Esophagus squamous epithelium (tissue), 5 donors: ENCODE data around the gene NDEL1. TPM values are rescaled to one million over a fixed set of nuclear protein-coding genes. Genes with fewer than 3 reads are reported as not detected.

Experiments
- DNase-seq: peaks from one replicate; lab custom pipeline; 2025; lab: John Stamatoyannopoulos, UW
- H3K27ac ChIP-seq, 4 donors: fragments of 200-600 bp; sonication (generic); one replicate each; pipeline ENCODE4 v1.5.1; 2016 to 2019; ENCODE audit warnings: mild to moderate bottlenecking in 1 of 4
- H3K27me3 ChIP-seq, 4 donors: fragments of 200-600 bp; sonication (generic); 1 replicate in 3 of 4; 2 replicates in 1 of 4; pipeline versions ENCODE4 v1.5.1 to v1.6.0; 2017 to 2021; ENCODE audit warnings: antibody characterized with exemption in 1 of 4
- H3K36me3 ChIP-seq, 3 donors: fragments of 200-600 bp; sonication (generic); one replicate each; pipeline ENCODE4 v1.5.1; 2016 to 2019
- H3K4me1 ChIP-seq, 3 donors: fragments of 200-600 bp; sonication (generic); one replicate each; pipeline ENCODE4 v1.5.1; 2017 to 2019
- H3K4me3 ChIP-seq, 4 donors: fragments of 200-600 bp; sonication (generic); 1 replicate in 3 of 4; 2 replicates in 1 of 4; pipeline ENCODE4 v1.5.1; 2016 to 2019; ENCODE audit warnings: mild to moderate bottlenecking in 2 of 4, moderate library complexity in 1 of 4
- H3K9me3 ChIP-seq, 3 donors: fragments of 200-600 bp; sonication (generic); one replicate each; pipeline ENCODE4 v1.5.1; 2016 to 2019
- CTCF ChIP-seq, 6 experiments: fragments of 450-650 bp in 4 of 6; fragments of 200-600 bp in 2 of 6; sonication (generic) in 2 of 6; IDR thresholded peaks; one replicate each; pipeline ENCODE4 v1.5.1; 2016 to 2019; ENCODE audit warnings: antibody characterized with exemption in 6 of 6, mild to moderate bottlenecking in 4 of 6, moderate library complexity in 4 of 6
- POLR2A ChIP-seq, 4 donors: fragments of 450-650 bp; IDR thresholded peaks; one replicate each; pipeline ENCODE4 v1.6.1; 2017; ENCODE audit warnings: antibody characterized with exemption in 4 of 4, mild to moderate bottlenecking in 4 of 4, moderate library complexity in 3 of 4
- WGBS, 2 donors: methylation state at CpG; one replicate each; pipeline ENCODE4 v1.1.5; 2018; 5-methylcytosine and 5-hydroxymethylcytosine counted together
- intact Hi-C: fragments of 100-400 bp; cut with DNase I; formaldehyde crosslinking; loops from one replicate; pipeline ENCODE4 v1.15.0; 2022
- total RNA-seq, 4 donors: library from RNA; depleted of rRNA; stranded (reverse); fragments of >200 nt; gene quantifications; one replicate each; pipeline ENCODE4 v1.1.0, GENCODE V29; 2016
- donor health status: DM: yes; HTN: yes; CAD: no.

The NDEL1 gene
- total RNA-seq, 4 donors from 2014 or later: 67.5 to 107 (median 73.1) TPM

GRCh38 chr17:8487743-8488142 is 52.1 kb downstream of the NDEL1 start:
- Histone ChIP-seq H3K36me3 (peaks cover 0 to 89% (median 6%) of the 10 kb centered on the region in 3 donors), H3K9me3 (peaks cover 0 to 10% (median 8%) of the 10 kb centered on the region in 3 donors), H3K27me3 (no peaks in the 10 kb centered on the region), H3K4me3 (no peak overlapping the region), H3K27ac (no peak overlapping the region), H3K4me1 (no peaks in the 10 kb centered on the region)
- WGBS, 2 donors: 95 to 96% methylated on average over 5 of the region's 5 CpGs
- DNase-seq: no peak
- intact Hi-C loops: no loop called here
- TF ChIP-seq CTCF (IDR thresholded peaks at IDR 0.05) (no peak), POLR2A (IDR thresholded peaks at IDR 0.05) (no peak)

GRCh38 chr17:8488491-8488890 is 52.8 kb downstream of the NDEL1 start:
- Histone ChIP-seq H3K27me3 (no peaks in the 10 kb centered on the region), H3K9me3 (peaks cover 0 to 10% (median 8%) of the 10 kb centered on the region in 3 donors), H3K4me1 (no peaks in the 10 kb centered on the region), H3K4me3 (no peak overlapping the region), H3K27ac (peak overlapping the region in 1 of 4 donors; percentile 58), H3K36me3 (peaks cover 0 to 88% (median 6%) of the 10 kb centered on the region in 3 donors)
- TF ChIP-seq CTCF (IDR thresholded peaks at IDR 0.05) (no peak), POLR2A (IDR thresholded peaks at IDR 0.05) (no peak)
- intact Hi-C loops: no loop called here
- 94 to 96% methylated on average over 4 to 6 of the region's 6 CpGs for WGBS, 2 donors
- DNase-seq: no peak

GRCh38 chr17:8488901-8489300 is 53.2 kb downstream of the NDEL1 start:
- TF ChIP-seq POLR2A (IDR thresholded peaks at IDR 0.05) (no peak), CTCF (IDR thresholded peaks at IDR 0.05) (no peak)
- 49 to 50% methylated on average over 1 to 4 of the region's 4 CpGs for WGBS, 2 donors

GRCh38 chr17:8489841-8490240 is 54.2 kb downstream of the NDEL1 start:
- no peak for DNase-seq
- 63 to 86% methylated on average over 3 of the region's 3 CpGs for WGBS, 2 donors
- intact Hi-C loops: no loop called here
- Histone ChIP-seq H3K27ac (no peak overlapping the region), H3K27me3 (no peaks in the 10 kb centered on the region), H3K9me3 (peaks cover 0 to 1% (median 0%) of the 10 kb centered on the region in 3 donors), H3K36me3 (peaks cover 0 to 84% (median 6%) of the 10 kb centered on the region in 3 donors), H3K4me1 (no peaks in the 10 kb centered on the region), H3K4me3 (no peak overlapping the region)
- no peak for TF ChIP-seq CTCF (IDR thresholded peaks at IDR 0.05)
- TF ChIP-seq POLR2A (IDR thresholded peaks at IDR 0.05): no peak

More at GRCh38 chr17:8488901-8489300, 53.2 kb downstream of the NDEL1 start:
- Histone ChIP-seq H3K4me1 (no peaks in the 10 kb centered on the region), H3K36me3 (peaks cover 0 to 88% (median 6%) of the 10 kb centered on the region in 3 donors), H3K27ac (peak overlapping the region in 1 of 4 donors; percentile 58), H3K9me3 (peaks cover 0 to 10% (median 8%) of the 10 kb centered on the region in 3 donors), H3K4me3 (no peak overlapping the region), H3K27me3 (no peaks in the 10 kb centered on the region)
- no peak for DNase-seq
- intact Hi-C loops: no loop called here

- Histone ChIP-seq H3K4me1 (no peaks in the 10 kb centered on the region), H3K4me3 (no peak overlapping the region), H3K27ac (no peak overlapping the region), H3K27me3 (no peaks in the 10 kb centered on the region), H3K9me3 (no peaks in the 10 kb centered on the region), H3K36me3 (peaks cover 0 to 81% (median 6%) of the 10 kb centered on the region in 3 donors)
- TF ChIP-seq POLR2A (IDR thresholded peaks at IDR 0.05): no peak
- no peak for TF ChIP-seq CTCF (IDR thresholded peaks at IDR 0.05)
- intact Hi-C loops: no loop called here
- no peak for DNase-seq
- 83 to 85% methylated on average over 16 to 17 of the region's 17 CpGs for WGBS, 2 donors
These were observed 54.8 kb downstream of the NDEL1 start for GRCh38 chr17:8490256-8491023.
